D341Med (cell line): ENCODE data around the gene FGF1.
"Not testable (repeated sequence)": the region's sequence is repeated elsewhere in the genome, so short reads cannot be mapped to it uniquely, and the experiment has no call there.

ENCODE experiments used
- DNase-seq: peaks from one replicate; pipeline ENCODE4 v3.0.0; 2012; ENCODE audit warnings: low spot score

The FGF1 gene

DNA sequence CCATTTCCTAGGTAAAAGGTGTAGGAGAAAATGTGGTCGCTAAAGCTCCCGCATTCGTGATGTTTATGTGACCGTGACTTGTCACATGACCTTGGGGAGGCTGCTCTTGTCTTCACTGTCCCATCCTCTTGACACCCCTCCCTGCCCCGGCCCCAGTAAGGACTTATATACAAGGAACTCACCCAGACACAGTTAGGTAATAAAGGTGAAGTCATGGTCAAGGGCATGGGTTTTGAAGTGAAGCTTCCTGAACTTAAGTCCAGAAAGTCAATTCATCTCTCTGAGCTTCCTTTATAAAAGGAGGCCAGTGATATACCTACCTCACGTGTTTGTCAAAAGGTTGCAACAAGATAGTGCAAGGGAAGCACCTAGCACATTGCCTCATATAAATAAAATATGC is 17.6 kb downstream of the FGF1 start:
- no peak for DNase-seq

DNA sequence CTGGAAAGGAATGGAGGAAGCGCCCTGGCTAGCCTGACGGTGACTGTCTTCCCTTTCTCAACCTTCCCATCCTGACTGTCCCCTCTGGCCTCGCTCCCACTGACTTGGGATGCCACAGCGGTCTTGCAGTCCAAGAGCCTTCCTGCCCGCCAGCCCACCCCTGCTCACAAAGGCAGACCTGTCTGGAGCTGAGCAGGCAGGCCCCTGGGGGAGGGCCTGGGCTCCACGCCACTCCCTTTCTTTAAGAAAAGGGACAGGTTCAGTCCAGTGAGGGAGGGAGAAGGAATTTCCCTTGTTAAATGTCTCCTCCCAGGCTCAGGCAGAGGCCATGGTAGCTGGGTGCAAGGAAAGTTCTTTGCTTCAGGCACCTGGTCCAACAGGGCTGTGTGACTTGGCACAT is 18.1 kb downstream of the FGF1 start:
- DNase-seq = no peak

- DNase-seq = no peak
These were observed 21.3 kb downstream of the FGF1 start for GRCh38 chr5:142664636-142665035.

- DNase-seq = no peak
These were observed 21.8 kb downstream of the FGF1 start for GRCh38 chr5:142664067-142664466.

GRCh38 chr5:142663246-142663645 is 22.6 kb downstream of the FGF1 start:
- DNase-seq = no peak

GRCh38 chr5:142661957-142662356 is 23.9 kb downstream of the FGF1 start:
- no peak for DNase-seq

- DNase-seq = no peak
These were observed 24.7 kb downstream of the FGF1 start for GRCh38 chr5:142661143-142661542.

- no peak for DNase-seq
These were observed 25.2 kb downstream of the FGF1 start for GRCh38 chr5:142660731-142661130.

DNA sequence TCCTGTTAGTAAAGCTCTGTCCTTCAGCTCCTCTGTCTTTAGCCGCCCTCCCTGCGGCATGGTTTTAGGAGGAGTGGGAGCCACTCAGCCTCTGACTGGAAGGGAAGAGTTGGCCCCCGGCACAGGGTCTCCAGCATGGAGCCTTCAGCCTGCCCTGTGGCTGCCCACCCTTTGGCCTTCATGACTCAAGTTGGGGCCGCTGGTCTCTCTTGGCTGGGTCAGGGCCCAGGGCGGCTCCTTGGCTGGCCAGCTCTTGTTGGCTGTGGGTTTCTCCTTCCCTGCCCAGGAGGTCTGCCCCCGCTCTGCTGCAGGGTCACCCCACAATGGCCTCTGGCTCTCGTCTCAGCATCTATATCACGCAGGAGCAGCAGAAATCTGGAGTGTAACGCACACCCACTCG is 25.7 kb downstream of the FGF1 start:
- no peak for DNase-seq

- no peak for DNase-seq
These were observed 26.5 kb downstream of the FGF1 start for GRCh38 chr5:142659405-142659804.

DNA sequence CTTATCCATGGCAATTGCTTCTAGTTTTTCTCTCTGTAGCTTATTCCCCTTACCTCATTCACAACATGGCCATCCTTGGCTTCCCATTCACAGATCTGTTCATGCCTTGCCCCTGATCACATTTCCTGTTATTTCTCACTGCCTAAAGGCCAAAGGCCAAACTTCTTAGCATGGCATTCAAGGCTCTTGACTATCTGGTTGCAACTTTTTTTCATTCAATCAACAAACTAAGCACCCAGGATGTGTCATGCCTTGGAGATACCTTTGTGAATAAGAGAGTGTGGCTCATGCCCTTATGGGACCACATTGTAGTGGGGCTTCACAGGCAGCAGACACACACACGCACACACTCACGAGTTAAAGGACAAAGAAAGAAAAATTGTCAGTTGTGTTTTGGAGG is 27.6 kb downstream of the FGF1 start:
- no peak for DNase-seq

DNA sequence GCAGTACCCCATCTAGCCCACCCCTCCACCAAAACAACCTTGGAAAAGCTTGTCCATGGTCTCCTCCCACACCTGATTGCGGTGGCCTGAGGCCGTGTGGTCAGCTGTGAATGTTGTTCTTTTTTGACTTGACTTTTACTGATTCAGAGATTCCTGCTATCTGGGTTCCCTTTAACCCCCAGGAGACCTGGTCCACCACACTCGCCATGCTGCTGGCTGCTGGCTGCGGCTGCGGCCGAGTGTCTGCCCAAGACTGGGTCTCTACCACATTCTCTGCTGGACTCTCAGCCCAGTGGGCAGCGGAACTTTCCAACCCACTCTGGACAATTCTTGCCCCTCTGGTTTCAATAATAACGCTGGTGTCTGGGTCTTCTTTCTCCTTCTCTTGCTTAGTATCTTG is 28.4 kb downstream of the FGF1 start:
- no peak for DNase-seq

GRCh38 chr5:142655339-142656267 is 30.3 kb downstream of the FGF1 start:
- peak; percentile 90 for DNase-seq

DNA sequence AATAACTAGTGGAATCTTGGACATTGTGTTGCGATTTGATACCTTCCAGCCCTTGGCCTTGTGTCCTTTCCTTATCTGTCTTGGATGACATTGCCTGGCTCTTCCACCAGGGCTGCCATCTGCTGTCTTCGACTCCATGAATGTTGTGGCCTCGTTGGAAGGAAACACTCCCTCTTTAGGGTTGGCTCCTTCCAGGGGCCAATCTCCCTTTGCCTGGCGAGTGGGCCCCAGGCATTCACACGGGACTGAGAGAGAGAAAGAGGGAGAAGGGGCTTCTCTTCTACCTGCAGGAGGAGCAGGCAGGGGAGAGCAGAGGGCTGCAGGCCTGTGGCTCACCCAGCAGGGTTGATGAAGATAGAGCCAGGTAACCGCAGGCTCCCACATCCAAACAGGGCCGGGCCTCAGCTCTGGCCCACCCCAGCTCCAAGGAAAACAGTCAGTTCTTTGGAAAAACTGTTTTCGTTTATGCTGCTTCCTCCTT is 31.3 kb downstream of the FGF1 start:
- DNase-seq = no peak

- no peak for DNase-seq
These were observed 32.6 kb downstream of the FGF1 start for GRCh38 chr5:142653321-142653720.

- DNase-seq = no peak
These were observed 33.3 kb downstream of the FGF1 start for GRCh38 chr5:142652563-142652962.

- no peak for DNase-seq
These were observed 35.0 kb downstream of the FGF1 start for GRCh38 chr5:142650881-142651280.

DNA sequence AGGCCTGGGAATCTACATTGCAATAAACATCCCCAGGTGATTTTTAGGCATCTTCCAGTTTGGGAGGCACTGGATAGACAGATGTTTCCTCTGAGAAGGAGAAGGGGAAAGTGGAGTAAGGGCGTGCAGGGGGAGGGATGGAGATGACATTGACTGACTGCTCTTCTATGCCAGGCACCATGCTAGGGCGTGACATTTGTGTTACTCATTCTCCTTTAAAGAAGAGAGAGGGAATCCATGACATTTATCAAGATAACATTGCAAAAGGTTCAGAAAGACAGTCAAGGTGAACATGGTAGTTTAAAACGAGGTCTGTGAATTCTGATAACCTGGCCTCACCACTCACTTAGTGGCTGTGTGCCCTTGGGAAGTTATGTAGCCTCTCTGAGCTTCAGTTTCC is 35.8 kb downstream of the FGF1 start:
- no peak for DNase-seq

DNA sequence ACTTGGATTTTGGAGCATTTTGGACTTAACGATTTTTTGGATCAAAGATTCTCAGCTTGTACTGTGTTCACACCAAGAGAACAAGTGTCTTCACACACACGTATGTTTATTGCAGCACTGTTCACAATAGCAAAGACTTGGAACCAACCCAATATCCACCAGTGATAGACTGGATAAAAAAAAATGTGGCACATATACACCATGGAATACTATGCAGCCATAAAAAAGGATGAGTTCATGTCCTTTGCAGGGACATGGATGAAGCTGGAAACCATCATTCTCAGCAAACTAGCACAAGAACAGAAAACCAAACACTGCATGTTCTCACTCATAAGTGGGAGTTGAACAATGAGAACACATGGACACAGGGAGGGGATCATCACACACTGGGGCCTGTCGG is 37.8 kb downstream of the FGF1 start:
- DNase-seq = not testable (repeated sequence)

DNA sequence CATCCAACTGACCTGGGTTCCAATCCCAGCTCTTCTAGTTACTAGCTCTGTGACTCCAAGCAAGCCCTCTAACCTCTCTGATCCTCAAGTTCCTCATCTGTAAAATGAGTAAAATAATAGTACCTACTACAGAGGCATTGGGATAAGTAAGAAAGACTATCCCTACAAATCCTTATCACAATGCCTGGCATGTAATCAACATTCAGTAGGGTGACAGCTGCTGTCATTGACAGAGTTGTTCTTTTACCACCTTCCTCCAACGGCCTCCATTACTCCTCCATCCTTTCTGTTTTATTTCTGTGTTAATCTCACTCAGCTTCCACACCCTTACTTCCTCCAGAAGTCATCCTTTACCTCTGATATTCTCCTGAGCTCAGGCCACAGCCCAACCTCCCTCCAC is 40.4 kb downstream of the FGF1 start:
- no peak for DNase-seq

DNA sequence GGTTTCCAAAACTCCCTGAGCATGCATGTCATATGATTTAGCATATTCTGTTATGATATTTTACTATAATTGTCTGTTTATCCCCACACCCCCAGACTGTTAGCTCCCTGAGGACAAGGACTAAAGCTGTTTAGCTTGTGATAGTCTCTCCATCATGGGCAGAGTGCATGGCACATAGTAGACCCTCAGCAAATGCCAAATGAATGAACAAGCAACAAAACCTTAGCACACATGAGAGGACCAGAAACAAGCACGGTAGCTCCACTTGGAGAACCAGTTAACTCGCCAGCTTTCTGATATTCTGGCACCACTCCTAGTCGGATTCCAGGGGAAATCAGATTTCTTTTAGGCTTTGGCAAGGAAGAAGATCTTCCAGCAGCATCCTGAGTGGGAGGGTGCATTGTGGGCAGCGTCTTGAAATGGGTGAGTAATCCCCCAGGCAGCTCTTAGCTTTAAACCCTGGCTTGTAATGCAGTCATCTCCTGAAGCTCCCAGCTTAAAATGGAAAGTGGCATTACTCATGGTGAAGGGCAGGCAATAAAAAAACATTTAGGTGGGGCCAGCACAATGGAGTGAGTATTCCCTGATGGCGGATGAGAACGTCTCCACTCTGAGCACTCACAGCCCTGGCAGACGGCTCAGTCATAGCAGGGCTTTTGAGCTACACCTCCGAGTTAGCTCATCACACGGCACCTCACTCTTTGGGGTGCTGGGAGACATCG is 41.1 kb downstream of the FGF1 start:
- peak; percentile 38 for DNase-seq

DNA sequence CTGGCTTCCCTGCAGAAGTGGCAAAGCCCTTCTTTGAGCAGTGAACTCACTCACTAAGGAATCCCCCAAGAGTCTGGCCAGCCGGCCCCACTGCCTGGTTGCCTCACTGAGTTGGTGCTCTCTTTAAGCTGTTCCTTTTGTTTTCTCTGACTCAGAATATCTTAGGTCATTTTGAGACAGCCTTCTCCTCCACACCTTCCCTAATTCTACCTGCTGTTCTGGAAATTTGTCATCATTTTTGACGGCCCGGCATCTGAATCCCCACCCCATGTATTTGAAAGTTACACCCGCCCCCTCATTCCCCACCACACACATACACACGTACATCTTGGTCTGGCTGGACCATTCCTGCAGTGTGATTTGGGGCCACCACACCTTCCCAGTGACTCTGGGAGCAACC is 41.8 kb downstream of the FGF1 start:
- no peak for DNase-seq

DNA sequence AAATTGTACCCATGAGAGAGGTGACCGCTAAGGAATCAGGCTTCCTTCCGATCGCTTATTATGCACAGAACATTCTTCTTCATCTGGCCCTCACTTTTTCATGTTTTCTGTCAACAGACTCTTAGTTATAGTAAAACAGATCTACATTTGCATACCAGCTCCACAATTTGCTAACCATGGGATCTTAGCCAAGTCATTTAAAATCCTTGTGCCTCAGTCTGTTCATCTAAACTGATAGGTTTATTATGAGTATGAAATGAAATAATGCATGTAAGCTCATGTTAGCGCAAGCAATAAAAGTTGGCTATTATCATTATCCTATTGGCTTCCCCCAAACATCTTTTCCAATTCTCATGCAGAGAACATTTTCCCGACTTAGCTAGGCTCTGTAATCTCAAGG is 42.3 kb downstream of the FGF1 start:
- DNase-seq = no peak
